Ovary (tissue), 3 donors: ENCODE data around the gene USP17L13.
"Not testable (repeated sequence)": the region's sequence is repeated elsewhere in the genome, so short reads cannot be mapped to it uniquely, and the experiment has no call there.

Source experiments
- CTCF ChIP-seq, 3 donors: fragments of 450-650 bp in 2 of 3; fragments of 200-600 bp in 1 of 3; IDR thresholded peaks; one replicate each; pipeline versions ENCODE4 v1.5.1 to v1.8.0; 2016 to 2022; ENCODE audit warnings: antibody characterized with exemption in 3 of 3, mild to moderate bottlenecking in 1 of 3
- POLR2A ChIP-seq: fragments of 450-650 bp; IDR thresholded peaks from one replicate; pipeline ENCODE4 v1.6.1; 2017; ENCODE audit warnings: antibody characterized with exemption, mild to moderate bottlenecking, moderate library complexity
- donor health status: DM: no; HTN: no; CAD: no.

DNA sequence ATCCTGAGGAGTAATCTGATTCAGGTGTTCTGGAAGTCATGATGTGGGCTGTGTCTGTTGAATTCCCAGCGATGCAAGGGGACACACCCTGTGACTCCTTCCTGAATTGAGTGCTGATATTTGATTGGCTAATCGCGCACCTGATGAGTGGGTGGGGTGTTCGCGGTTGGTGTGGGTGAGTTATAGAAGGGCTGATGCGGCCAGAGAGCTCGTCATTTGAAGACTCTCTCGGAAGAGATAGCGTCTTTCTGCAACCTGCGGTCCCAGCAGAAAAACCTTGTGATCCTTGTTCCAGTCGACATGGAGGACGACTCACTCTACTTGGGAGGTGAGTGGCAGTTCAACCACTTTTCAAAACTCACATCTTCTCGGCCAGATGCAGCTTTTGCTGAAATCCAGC lies 14.3 kb upstream of the USP17L13 start, which contains the start of gene USP17L10:
- not testable (repeated sequence) for TF ChIP-seq CTCF (IDR thresholded peaks at IDR 0.05); POLR2A
